Measurements from ENCODE around the gene ISOC1.
A peak's percentile ranks its signal among the peaks of the same experiment; 100 is the strongest.

ISOC1 gene

DNA sequence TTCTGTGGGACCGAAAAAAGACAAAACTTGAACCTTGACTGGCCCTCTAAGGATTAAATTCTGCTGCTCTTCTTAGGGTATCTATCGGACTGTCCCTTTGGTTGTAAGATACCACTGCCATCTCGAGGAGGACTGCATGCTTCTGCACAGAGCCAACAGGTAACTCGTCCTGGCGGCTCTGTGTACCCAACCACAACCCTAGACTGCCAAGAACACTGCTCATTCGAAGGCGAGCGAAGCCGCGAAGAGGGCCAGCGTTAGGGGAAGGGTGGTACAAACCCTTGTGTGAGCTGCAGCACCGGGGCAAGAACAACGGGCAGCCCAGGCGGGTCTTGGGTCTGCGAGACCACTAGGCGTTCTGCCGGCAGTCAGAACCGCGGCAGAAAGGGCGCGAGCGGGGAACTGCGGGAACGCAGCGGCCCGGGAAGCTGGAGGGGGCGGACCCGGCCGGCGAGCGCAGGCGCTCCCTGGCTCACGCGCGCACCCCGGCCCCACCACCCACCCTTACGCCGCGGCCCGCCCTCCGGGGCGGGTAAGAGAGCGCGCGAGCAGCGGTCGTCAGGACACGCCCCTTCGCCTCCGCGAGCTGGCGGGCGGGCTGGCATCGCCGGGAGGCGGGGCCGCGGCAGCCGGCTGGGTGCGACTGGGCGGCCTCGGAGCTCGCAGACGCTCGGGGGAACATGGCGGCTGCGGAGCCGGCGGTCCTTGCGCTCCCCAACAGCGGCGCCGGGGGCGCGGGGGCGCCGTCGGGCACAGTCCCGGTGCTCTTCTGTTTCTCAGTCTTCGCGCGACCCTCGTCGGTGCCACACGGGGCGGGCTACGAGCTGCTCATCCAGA lies at the start of gene ISOC1:
TSS of gene ISOC1 (plus strand) at position 663 of the 837 bp plus-strand sequence. CDS start at position 681, 18 bp downstream.
- DNase-seq = peak; percentile 87 to 92

DNA sequence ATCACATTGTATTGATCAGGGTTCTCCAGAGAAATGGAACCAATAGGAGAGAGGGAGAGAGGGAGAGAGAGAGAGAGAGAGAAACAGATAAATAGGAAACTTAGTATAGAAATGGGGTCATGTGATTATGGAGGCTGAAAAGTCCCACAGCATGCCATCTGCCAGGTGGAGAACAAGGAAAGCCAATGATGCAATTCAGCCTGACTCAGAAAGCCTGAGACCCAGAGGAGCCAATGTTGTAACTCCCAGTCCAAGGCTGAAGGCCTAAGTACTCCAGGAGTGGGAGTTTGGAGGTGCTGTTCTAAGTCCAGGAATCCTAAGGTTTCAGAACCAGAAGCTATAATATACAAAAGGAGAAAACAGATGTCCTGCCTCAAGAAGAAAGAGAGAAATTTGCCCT lies 48.4 kb upstream of the ISOC1 start:
- no peak for DNase-seq

DNA sequence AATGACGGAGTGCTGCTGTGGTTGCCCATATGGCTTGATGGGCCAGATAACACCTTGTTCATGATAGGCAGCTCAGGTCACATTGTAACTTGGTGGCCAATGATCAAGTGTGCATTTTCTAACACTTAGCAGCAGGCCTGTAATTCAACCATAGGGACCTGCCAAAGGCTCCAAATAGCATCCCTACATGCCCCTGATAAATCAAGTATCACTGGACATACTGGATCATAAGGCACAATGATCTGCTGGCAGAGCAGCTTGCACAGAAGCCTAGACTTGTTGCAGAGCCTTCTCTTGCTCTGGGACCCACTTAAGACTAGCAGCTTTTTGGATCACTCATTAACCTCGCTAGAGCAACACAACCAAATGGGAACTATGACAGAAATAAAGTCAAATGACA lies 46.0 kb upstream of the ISOC1 start:
- no peak for DNase-seq

DNA sequence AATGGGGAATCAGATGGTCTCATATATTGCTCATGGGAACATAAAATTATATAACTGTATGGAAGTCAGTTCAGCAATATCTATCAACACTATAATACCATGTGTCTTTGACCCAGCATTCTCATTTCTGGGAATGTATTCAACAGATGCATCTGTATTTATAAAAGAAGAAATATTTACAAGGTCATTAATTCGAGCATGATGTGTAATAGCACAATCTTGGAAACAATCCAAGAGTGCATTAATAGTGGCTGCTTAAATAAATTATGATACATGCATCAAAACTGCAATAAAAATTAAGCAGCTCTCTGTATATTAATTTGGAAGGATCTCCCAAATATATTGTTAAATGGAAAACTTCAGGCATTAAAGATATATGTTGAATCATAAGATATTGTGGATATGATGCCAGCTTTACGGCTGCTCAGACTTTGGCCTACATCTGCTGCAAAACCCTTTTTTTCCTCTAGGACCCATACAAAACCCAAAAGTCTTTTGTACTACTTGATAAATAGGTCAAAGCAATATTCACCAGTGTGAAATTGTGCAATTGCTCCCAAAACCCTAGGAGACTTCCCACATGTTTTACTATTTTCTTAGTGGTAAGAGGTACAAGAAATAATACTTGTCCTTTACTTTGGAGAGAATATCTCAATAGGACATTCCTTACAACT lies 45.3 kb upstream of the ISOC1 start:
- DNase-seq = no peak

DNA sequence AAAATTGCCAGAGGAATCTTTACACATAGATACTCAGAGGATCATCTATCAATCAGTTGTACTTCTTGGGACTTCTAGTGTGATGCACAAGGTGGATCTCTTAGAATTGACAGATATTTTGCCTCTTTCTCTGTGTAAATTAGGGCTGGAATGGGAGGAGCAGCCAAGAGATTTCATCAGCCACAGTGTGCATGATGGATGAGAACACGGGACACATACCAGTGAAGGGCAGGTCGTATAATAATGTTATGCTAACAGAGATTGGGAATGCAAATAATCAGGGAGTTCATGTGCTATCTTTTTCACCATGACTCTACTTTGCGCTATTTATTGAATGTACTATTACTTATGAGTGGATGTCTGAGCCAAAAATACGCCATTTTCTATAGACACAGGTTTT lies 43.3 kb upstream of the ISOC1 start:
- DNase-seq = no peak

DNA sequence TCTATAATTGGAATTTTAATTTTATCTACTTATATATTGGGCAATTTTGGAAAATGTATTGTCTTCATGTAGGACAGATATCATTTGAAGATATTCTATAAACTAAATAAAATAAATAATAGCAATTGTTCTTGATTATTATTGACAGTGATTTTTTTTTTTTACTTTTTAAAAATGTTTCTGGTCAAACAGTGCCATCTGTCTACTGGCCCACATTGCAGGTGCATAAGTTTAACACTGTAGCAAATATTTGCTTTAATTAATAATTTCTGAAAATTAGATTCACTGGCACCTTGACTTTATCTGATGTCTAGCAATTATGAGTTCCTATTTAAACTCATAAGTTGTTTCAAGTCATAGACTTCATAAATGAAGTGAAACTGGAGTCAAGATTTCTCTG lies 41.1 kb upstream of the ISOC1 start:
- no peak for DNase-seq

DNA sequence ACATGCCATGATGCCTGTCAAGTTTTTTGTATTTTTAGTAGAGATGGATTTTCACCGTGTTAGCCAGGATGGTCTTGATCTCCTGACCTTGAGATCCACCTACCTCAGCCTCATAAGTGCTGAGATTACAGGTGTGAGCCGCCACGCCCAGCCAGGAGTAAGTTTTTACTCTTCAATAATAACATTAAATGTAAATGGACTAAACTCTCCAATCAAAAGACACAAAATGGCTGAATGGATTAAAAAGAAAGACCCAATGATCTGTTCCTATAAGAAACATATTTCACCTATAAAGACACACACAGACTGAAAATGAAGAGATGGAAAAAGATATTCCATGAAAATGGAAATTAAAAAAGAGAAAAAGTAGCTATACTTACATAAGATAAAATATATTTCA lies 37.2 kb upstream of the ISOC1 start:
- DNase-seq = no peak

DNA sequence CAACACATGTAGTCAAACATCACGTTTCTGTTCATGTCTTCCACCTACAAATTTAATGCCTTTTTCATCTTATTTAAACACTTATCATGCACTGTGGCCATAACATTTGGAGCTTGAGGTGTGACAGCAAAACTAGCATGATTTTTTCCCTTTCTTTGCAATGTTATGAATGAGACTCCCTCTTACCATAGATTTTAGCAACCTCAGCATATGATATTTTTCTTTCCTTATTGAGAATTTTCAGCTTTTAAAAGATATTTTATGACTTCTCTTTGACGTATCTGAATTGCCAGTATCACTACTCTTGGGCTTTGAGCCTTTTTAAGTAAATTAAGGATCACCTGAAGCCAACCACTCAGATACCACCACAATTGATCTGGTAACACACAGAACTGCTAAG lies 32.7 kb upstream of the ISOC1 start:
- DNase-seq = no peak

DNA sequence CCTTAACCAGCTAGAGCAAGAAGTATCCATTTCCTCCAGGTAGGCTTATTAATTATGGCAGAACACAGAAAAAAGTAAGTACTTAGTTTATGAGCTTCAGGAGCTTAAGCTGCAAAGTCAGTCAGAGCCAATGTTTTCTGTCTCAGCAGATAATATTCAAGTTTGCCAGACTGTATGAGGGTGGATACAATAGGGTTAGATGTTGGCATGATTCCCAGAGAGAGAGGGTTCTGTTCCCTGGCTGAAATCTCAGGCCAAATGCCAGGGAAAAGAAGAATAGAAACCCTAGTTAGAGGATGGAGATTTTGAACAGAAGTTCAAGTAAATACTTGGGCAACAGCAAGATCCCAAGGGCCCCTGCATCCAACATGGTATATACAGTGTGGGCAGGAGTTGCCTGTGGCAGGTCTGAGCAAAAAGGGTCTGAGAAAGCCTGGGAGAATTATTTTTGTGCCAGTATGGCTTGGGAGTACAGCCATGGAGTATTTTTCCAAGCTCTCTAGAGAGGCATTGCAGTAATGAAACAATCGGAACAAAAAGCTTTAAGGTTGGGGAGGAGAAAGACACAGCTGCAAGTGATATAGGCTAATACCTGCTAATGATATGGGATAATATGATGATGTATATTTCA lies 31.0 kb upstream of the ISOC1 start:
- DNase-seq = no peak

DNA sequence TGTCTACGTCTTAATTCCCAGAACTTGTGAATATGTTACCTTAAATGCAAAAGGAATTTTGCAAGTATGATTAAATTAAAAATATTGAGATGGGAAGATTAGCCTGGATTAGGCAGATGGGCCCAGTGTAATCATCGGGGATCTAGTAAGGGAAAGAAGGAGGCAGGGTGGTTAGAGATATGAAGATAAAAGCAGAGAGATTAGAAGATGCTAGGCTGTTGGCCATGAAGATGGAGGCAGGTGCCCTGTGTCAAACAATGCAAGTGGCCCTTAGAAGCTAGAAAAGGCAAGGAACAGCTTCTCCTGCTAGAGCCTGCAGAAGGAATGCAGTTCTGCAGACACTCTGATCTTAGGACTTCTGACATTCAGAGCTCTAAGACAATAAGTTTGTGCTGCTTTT lies 28.8 kb upstream of the ISOC1 start:
- DNase-seq = no peak

DNA sequence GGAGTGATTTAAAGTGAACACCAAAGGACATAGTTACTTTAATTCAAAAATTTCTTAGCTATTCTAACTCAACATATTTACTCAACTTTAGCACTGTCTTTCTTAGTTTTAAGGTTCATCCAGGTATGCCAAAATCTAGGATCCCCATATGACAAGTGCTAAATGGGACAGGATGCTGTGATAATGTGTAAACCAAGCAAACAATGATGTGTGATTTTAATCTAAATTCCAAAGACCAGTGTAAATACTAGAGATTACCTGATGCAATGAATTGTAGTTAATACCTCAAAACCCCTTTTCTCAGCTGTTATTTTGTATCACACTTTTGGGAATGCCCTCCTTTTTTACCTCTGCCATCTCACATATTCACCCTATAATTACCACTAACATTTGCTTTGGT lies 26.8 kb upstream of the ISOC1 start:
- no peak for DNase-seq

DNA sequence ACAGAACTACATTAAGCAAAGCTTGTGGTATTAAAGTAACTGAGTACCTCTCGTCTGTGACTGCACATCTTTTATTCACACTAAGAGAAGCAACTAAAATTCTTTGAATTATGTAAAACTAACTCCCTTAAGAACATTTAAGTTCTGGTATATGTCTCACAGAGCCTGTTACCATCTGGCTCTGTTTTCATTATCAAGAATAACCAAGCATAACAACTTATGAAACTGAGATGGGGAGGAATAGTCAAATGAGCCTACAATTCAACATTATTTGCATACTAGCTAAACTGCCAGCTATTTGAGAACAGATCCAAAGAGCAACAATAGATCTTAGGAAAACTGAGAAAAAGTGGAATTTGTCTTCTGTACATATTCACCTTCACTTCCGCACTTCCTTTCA lies 25.3 kb upstream of the ISOC1 start:
- DNase-seq = no peak

DNA sequence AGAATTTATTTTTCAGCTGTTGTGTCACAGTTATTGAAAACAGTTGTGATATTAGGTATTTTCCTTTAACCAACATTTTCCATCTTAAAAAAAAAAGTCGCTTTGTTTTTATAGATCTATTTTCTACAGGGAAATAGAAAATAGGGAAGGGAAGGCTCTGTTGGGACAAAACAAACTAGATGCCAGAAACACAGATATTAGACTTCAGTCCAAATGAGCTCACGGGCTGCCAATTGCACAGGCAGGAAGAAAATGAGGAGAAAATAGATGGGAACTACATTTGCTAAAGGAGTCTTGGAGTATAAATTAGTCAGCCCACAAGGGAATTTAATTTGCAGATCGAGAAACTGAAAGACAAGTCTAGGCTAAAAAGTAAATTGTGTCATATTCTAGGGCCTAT lies 21.4 kb upstream of the ISOC1 start:
- no peak for DNase-seq

DNA sequence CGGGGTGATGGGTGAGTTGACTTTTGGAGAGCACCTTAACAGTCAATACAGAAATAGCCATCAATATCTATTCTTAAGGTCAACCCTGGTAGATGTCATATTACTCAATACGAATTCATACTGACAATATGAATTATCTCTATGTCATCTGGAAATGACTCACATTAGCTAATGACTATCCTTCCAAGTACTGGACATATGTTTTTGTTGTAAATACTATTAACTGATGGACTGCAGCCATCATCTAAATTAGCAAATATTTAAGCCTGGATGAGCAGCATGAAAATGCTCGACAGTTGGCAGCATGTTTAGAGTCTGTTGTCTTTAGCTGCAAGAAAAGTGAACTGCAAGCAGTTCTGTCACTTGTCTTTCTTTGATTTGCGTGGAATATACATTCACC lies 19.6 kb upstream of the ISOC1 start:
- no peak for DNase-seq

DNA sequence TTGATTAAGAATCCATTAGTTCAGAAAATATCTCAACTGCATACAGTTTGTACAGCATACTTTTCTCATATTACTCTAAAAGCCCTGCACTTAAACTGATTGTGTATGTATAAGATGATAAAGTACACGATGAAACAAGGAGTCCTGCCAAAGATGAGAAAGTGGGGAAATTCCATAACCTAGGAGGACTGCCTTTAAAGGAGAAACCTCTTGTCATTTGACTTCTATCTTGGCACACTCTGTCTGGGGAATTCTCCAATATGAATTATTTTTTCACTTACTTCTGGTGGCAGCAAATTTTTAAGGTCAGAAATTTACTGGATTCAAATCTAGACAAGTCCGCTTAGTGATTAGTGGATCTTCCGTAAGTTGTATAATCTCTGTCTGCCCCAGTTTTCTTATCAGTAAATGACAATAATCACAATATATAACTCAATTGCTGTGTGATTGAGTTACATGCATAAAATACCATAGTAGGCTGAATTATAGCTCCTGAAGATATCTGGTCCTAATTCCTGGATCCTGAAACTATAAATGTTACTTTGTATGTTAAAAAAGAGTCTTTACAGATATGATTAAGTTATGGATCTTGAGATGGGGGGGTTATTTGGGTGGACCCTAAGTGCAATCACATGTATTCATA lies 17.0 kb upstream of the ISOC1 start:
- no peak for DNase-seq

DNA sequence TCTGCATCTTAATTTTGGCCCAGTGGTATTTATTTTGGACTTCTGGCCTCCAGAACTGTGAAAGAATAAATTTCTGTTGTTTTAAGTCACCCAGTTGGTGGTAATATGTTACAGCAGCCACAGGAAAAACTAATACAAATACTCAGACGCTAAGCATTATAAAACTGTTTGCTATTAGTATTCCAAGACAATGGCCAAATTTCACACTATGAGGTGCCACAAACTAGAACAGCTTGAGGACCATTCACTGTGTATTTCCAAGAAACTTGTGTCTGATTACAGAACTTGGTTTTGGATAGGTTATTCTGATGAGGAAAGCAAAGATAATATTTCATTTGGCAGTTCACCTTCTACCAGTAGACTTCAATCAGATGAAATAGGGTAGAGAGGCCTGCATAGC lies 16.3 kb upstream of the ISOC1 start:
- DNase-seq = no peak

DNA sequence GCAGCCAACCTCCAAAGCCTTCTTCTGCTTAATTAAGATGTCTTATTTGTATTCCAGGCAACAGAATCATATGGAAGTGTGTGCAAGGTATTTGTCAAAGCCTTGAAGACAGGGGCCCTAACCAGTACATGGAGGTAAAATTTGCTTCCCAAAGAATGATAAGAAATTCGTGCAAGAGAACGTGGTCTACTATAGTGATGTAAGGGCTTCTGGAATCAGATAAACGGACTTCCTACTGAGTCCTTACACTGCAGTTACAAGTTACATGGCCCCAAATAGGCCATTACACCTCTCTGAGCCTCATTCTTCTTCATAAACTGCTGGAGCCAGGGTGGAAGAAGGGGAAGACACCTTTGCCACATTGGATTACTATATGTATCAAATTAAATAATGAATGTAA lies 15.9 kb upstream of the ISOC1 start:
- no peak for DNase-seq

DNA sequence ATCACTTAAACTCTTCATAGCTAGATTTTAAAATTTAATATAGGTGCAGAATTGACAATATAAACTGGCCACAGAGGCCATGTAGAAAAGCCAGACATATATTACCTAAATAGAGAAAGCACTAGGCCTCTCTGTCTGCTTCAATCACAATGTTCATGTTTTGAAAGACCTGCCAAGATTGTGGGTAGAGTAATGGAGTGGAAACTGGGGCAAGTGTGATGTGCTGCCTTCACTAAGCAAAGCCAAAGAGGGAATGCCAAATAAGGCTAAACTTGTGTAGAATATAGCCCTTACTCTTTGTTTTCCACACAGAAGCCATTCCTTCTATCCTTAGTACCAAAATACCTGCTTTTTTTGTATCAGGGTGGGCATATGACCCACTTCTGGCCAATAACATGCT lies 15.1 kb upstream of the ISOC1 start:
- no peak for DNase-seq

DNA sequence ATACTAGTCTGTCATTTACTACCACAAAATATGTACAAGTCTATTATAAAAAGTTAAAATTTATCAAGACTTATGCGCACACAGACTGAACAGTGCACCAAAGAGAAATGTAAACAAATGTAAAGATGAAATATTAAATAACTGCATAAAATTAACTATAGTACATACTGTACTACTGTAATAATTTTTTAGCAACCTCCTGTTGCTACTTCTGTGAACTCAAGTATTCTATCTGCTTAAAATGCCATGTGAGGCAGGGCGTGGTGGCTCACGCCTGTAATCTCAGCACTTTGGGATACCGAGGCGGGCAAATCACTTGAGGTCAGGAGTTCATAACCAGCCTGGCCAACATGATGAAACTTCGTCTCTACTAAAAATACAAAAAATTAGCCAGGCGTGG lies 13.8 kb upstream of the ISOC1 start:
- DNase-seq = no peak

DNA sequence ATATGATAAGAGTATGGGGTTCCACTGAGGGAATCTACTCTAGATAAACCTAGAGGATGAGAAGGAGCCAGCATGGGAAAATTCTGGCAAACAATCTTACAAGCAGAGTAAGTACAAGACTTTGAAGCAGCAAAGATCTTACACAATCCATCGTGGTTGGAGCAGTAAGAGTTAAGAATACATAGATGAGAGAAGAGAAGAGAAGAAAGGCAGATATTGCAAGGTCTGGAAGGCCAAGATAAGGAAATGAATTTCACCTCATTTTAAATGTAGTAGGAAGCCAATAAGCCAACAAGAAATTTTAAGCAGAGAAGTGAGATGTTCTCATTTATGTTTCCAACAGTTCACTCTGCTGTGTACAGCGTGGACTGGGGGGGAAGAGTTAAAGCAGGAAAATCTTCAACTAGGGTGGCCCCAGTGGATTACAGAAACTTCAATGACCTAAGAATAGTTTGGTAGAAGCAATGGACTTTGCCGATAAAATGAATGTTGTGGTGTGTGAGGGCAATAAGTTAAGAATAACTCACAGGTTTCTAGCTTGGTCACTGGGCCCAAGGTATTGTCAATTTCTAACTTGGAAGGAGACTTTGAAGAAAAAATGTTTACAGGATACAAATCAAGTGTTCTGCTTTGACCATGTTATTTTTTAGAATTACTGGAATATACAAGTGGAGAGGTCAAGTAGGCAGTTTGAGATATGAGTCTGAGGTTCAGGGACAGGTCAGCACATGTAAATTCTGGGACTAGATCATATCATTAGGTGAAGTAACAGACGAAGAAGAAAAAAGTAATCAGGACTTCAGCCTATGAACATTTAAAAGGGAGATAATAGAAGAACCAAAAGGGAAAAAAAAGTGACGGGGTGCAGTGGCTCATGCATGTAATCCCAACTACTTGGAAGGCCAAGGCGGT lies 12.1 kb upstream of the ISOC1 start:
- no peak for DNase-seq

DNA sequence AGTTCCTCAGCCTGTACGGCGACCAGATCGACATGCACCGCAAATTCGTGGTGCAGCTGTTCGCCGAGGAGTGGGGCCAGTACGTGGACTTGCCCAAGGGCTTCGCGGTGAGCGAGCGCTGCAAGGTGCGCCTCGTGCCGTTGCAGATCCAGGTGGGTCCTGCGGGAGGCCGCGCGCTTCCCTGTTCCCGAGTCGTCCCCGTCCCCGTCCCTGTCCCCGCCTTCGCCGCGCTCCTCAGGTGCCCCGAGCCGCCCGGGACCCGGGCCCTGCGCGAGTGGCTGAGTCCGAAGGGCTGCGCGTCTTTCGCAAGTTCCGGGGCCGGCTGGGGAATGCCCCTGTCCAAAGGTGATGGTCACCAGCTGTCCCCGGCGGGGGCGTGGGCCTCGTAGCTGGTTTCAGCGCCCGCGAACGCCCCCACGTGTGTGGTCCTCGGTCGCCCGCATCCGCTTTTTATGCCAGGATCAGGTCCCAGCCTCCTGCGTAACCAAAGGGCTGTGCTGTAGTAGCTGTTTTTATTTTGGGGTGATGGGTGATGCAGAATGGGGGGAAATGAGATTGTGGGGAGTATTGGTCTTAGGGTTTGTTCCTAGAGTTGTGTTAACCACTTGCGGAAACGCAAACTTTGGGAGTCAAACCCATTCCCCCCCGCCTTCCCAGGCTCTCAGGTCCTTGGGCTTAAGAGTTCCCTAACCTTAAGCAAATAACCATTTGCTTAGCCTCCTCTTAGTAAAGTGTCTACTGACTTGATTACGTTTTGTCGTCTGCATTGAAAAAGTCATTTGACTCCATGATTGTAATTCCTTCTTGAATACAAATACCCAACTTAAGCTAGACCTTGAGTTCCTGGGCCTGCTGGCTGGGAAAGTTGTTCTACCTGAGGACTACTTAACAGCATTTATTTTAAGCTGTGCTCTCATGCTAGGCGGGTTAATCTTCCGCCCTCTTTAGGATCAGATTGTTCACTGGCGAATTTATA lies 663 bp downstream of the ISOC1 start:
- DNase-seq = peak in 1 of 2 experiments; percentile 69
